SU-DHL-6 (cell line): ENCODE measurements around the gene PIM1.

ENCODE experiments used
- H2AFZ ChIP-seq: fragments of 200-600 bp; sonication (generic); 2 replicates; pipeline ENCODE4 v1.6.1; 2014; ENCODE audit warnings: low read depth, mild to moderate bottlenecking, moderate library complexity, mixed read lengths, antibody characterized with exemption, low read length; ENCODE audit not compliant: severe bottlenecking
- H3F3A ChIP-seq: fragments of 200-600 bp; shearing (Covaris generic); 2 replicates; pipeline ENCODE4 v1.6.0; 2016; ENCODE audit warnings: antibody characterized with exemption, mild to moderate bottlenecking; ENCODE audit not compliant: insufficient read depth
- H3K27ac ChIP-seq: fragments of 200-600 bp; sonication (generic); 2 replicates; pipeline ENCODE4 v1.5.1; 2016; ENCODE audit warnings: low read depth, mild to moderate bottlenecking, low read length, moderate library complexity, mixed read lengths
- H3K27me3 ChIP-seq: fragments of 200-600 bp; sonication (generic), shearing (Covaris generic); 2 replicates; pipeline ENCODE4 v1.6.0; 2014; ENCODE audit warnings: mild to moderate bottlenecking, low read length
- H3K36me3 ChIP-seq: fragments of 200-600 bp; sonication (generic); 2 replicates; pipeline ENCODE4 v1.6.1; 2014; ENCODE audit warnings: mild to moderate bottlenecking, low read length, mixed read lengths
- H3K4me2 ChIP-seq: fragments of 300-600, 200-600 bp; shearing (Covaris generic), sonication (generic); 2 replicates; pipeline ENCODE4 v1.6.0; 2014; ENCODE audit warnings: low read length, low read depth, mild to moderate bottlenecking; ENCODE audit not compliant: poor library complexity, severe bottlenecking
- H3K4me3 ChIP-seq: fragments of 200-600 bp; sonication (generic); 2 replicates; pipeline ENCODE4 v1.5.1; 2014; ENCODE audit warnings: antibody characterized with exemption, low read length, mild to moderate bottlenecking, mixed read lengths; ENCODE audit not compliant: insufficient read depth, poor library complexity, severe bottlenecking
- H3K79me2 ChIP-seq: fragments of 200-600 bp; sonication (generic); 2 replicates; pipeline ENCODE4 v1.6.1; 2014; ENCODE audit warnings: mild to moderate bottlenecking, low read length, moderate library complexity; ENCODE audit not compliant: insufficient read depth
- H3K9ac ChIP-seq: fragments of 200-600 bp; sonication (generic); 2 replicates; pipeline ENCODE4 v1.7.0; 2014; ENCODE audit warnings: mild to moderate bottlenecking, low read length
- H3K9me2 ChIP-seq: fragments of 200-600 bp; sonication (generic); replicated peaks from 2 replicates; pipeline ENCODE4 v1.6.1; 2014; ENCODE audit warnings: low read length; ENCODE audit not compliant: insufficient read depth
- H3K9me3 ChIP-seq: fragments of 200-600 bp; sonication (generic); 2 replicates; pipeline ENCODE4 v1.6.1; 2014; ENCODE audit warnings: low read length, mixed read lengths; ENCODE audit not compliant: insufficient read depth
- H4K20me1 ChIP-seq: fragments of 200-600 bp; sonication (generic); 2 replicates; pipeline ENCODE4 v1.6.1; 2014; ENCODE audit warnings: low read depth, mild to moderate bottlenecking, antibody characterized with exemption, low read length, moderate library complexity, mixed read lengths
- EZH2phosphoT487 ChIP-seq: fragments of 200-600 bp; sonication (generic), shearing (Covaris generic); conservative IDR thresholded peaks from 2 replicates; pipeline ENCODE4 v1.6.1; 2018; ENCODE audit warnings: mild to moderate bottlenecking, antibody characterized with exemption, low read length, moderate library complexity, mixed read lengths
- TF ChIP-seq, protein P1 (sequence below): fragments of 200-600 bp; sonication (generic); IDR thresholded peaks from one replicate; pipeline ENCODE4 v1.5.1; 2017; ENCODE audit warnings: antibody characterized with exemption, mild to moderate bottlenecking, low read length, moderate library complexity; ENCODE audit not compliant: insufficient read depth, poor library complexity, severe bottlenecking

Gene PIM1

GRCh38 chr6:37187321-37188022, 17.5 kb downstream of the PIM1 start:
- Histone ChIP-seq H3K27me3 (no peaks in the 10 kb centered on the region), H3K9me2 (no peaks in the 10 kb centered on the region), H3F3A (no peaks in the 10 kb centered on the region), H3K4me2 (no peak overlapping the region), H3K79me2 (no peaks in the 10 kb centered on the region), H3K36me3 (no peaks in the 10 kb centered on the region), H2AFZ (no peak overlapping the region), H3K27ac (no peak overlapping the region), H3K9ac (no peak overlapping the region), H3K4me3 (no peak overlapping the region), H3K9me3 (no peaks in the 10 kb centered on the region), H4K20me1 (no peaks in the 10 kb centered on the region)
- no peak for TF ChIP-seq EZH2phosphoT487
- TF ChIP-seq, protein P1, sequence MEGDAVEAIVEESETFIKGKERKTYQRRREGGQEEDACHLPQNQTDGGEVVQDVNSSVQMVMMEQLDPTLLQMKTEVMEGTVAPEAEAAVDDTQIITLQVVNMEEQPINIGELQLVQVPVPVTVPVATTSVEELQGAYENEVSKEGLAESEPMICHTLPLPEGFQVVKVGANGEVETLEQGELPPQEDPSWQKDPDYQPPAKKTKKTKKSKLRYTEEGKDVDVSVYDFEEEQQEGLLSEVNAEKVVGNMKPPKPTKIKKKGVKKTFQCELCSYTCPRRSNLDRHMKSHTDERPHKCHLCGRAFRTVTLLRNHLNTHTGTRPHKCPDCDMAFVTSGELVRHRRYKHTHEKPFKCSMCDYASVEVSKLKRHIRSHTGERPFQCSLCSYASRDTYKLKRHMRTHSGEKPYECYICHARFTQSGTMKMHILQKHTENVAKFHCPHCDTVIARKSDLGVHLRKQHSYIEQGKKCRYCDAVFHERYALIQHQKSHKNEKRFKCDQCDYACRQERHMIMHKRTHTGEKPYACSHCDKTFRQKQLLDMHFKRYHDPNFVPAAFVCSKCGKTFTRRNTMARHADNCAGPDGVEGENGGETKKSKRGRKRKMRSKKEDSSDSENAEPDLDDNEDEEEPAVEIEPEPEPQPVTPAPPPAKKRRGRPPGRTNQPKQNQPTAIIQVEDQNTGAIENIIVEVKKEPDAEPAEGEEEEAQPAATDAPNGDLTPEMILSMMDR = no peak

DNA sequence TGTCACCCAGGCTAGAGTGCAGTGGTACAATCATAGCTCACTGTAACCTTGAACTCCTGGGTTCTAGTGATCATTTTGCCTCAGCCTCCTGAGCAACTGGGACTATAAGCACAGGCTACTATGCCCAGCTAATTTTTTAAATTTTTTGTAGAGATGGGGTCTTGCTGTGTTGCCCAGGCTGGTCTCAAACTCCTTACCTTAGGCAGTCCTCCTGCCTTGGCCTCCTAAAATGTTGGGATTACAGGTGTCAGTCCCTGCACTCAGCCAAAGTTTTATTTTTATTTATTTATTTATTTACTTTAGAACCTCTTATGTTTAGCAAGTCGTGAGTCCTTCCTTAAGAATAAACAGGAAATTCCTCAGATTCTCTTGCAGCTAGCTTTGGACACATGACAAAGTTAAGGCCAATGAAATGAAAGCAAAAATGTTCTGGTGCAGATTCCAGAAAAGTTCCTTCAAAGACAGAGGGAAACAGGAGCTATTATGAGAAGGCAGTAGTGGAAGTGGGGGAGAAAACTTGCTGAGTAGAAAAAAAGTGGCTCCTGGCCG, 19.1 kb downstream of the PIM1 start:
- no peak overlapping the region for H3K4me3 ChIP-seq
- no peak overlapping the region for H3K27ac ChIP-seq
- no peaks in the 10 kb centered on the region for H4K20me1 ChIP-seq
- H3K4me2 ChIP-seq = no peak overlapping the region
- TF ChIP-seq, protein P1 = no peak
- no peak for TF ChIP-seq EZH2phosphoT487
- H3K36me3 ChIP-seq = no peaks in the 10 kb centered on the region
- H3K27me3 ChIP-seq = no peaks in the 10 kb centered on the region
- no peaks in the 10 kb centered on the region for H3F3A ChIP-seq
- no peaks in the 10 kb centered on the region for H3K9me2 ChIP-seq
- H3K9ac ChIP-seq = no peak overlapping the region
- no peak overlapping the region for H2AFZ ChIP-seq
- no peaks in the 10 kb centered on the region for H3K79me2 ChIP-seq
- H3K9me3 ChIP-seq = no peaks in the 10 kb centered on the region

GRCh38 chr6:37190159-37190535, 20.2 kb downstream of the PIM1 start:
- H3K27me3 ChIP-seq = no peaks in the 10 kb centered on the region
- no peaks in the 10 kb centered on the region for H3K79me2 ChIP-seq
- TF ChIP-seq EZH2phosphoT487 = no peak
- TF ChIP-seq, protein P1 = no peak
- H2AFZ ChIP-seq = no peak overlapping the region
- no peaks in the 10 kb centered on the region for H3K9me3 ChIP-seq
- no peaks in the 10 kb centered on the region for H3F3A ChIP-seq
- no peaks in the 10 kb centered on the region for H3K36me3 ChIP-seq
- no peaks in the 10 kb centered on the region for H4K20me1 ChIP-seq
- H3K27ac ChIP-seq = no peak overlapping the region
- no peak overlapping the region for H3K4me2 ChIP-seq
- H3K9ac ChIP-seq = no peak overlapping the region
- no peaks in the 10 kb centered on the region for H3K9me2 ChIP-seq
- H3K4me3 ChIP-seq = no peak overlapping the region
